Smooth muscle cell (in vitro differentiated cells): ENCODE data around the gene AGGF1. TPM values are rescaled to one million over a fixed set of nuclear protein-coding genes. Genes with fewer than 3 reads are reported as not detected.

Source experiments
- DNase-seq: peaks from one replicate; lab custom pipeline; 2025; ENCODE audit not compliant: unreplicated experiment; lab: John Stamatoyannopoulos, UW
- H2AFZ ChIP-seq: fragments of 200-600 bp; sonication (generic); 2 replicates; pipeline ENCODE4 v1.6.0; 2016; ENCODE audit warnings: antibody characterized with exemption, low read depth, mild to moderate bottlenecking
- H3F3A ChIP-seq: fragments of 200-600 bp; sonication (generic); 2 replicates; pipeline ENCODE4 v1.6.0; 2017; ENCODE audit warnings: antibody characterized with exemption, low read depth
- H3K27ac ChIP-seq: fragments of 200-600 bp; sonication (generic); 2 replicates; pipeline ENCODE4 v1.5.1; 2016; ENCODE audit warnings: low read depth, mild to moderate bottlenecking
- H3K27me3 ChIP-seq: fragments of 200-600 bp; sonication (generic); 2 replicates; pipeline ENCODE4 v1.6.1; 2016; ENCODE audit warnings: low read depth, mild to moderate bottlenecking
- H3K36me3 ChIP-seq: fragments of 200-600 bp; sonication (generic); 2 replicates; pipeline ENCODE4 v1.5.1; 2016; ENCODE audit warnings: low read depth
- H3K4me1 ChIP-seq: fragments of 200-600 bp; sonication (generic); 2 replicates; pipeline ENCODE4 v1.5.1; 2016; ENCODE audit warnings: low read depth
- H3K4me2 ChIP-seq: fragments of 200-600 bp; sonication (generic); 2 replicates; pipeline ENCODE4 v1.6.0; 2016; ENCODE audit warnings: mild to moderate bottlenecking
- H3K4me3 ChIP-seq: fragments of 200-600 bp; sonication (generic); 2 replicates; pipeline ENCODE4 v1.5.1; 2016; ENCODE audit warnings: mild to moderate bottlenecking
- H3K79me2 ChIP-seq: fragments of 200-600 bp; sonication (generic); 2 replicates; pipeline ENCODE4 v1.6.0; 2016; ENCODE audit warnings: low read depth, mild to moderate bottlenecking
- H3K9ac ChIP-seq: fragments of 200-600 bp; sonication (generic); 2 replicates; pipeline ENCODE4 v1.6.0; 2016; ENCODE audit warnings: low read depth
- H3K9me3 ChIP-seq: fragments of 200-600 bp; sonication (generic); replicated peaks from 2 replicates; pipeline ENCODE4 v1.5.1; 2016; ENCODE audit warnings: low read depth
- H4K20me1 ChIP-seq: fragments of 200-600 bp; sonication (generic); 2 replicates; pipeline ENCODE4 v1.6.0; 2016; ENCODE audit warnings: low read depth
- CTCF ChIP-seq: fragments of 200-600 bp; sonication (generic); IDR thresholded peaks from 2 replicates; pipeline ENCODE4 v1.5.1; 2017; ENCODE audit warnings: borderline replicate concordance, mild to moderate bottlenecking, antibody characterized with exemption; ENCODE audit not compliant: insufficient read depth, poor library complexity, severe bottlenecking
- WGBS: methylation state at CpG from one replicate; pipeline ENCODE4 v1.1.7; 2016; ENCODE audit warnings: low lambda C conversion rate; 5-methylcytosine and 5-hydroxymethylcytosine counted together
- polyA plus RNA-seq: library from polyadenylated mRNA; unstranded; fragments of >200 nt; fragmentation: Nextera tagmentation; extraction: Ambion mirVana; gene quantifications from 2 replicates; pipeline ENCODE4 v1.2.1, GENCODE V29; 2016
- total RNA-seq: library from RNA; depleted of rRNA; stranded (reverse); fragments of >200 nt; gene quantifications from 2 replicates; pipeline ENCODE4 v1.2.3, GENCODE V29; 2014

AGGF1 gene
- total and polyA plus RNA-seq, 2 experiments from 2014 or later, result 21.5 to 24.3 TPM

- no peak for TF ChIP-seq CTCF
- WGBS, result 100% methylated on average over 2 of the region's 2 CpGs
Measured at GRCh38 chr5:77029376-77029885, 773 bp upstream of the AGGF1 start.

GRCh38 chr5:77031891-77032290 lies 1.7 kb downstream of the AGGF1 start:
- TF ChIP-seq CTCF, result no peak
- Histone ChIP-seq H3K9me3 (no peaks in the 10 kb centered on the region), H3K79me2 (peaks cover 13% of the 10 kb centered on the region), H3K4me1 (peaks cover 10% of the 10 kb centered on the region), H3K27ac (no peak overlapping the region), H2AFZ (no peak overlapping the region), H4K20me1 (peaks cover 11% of the 10 kb centered on the region), H3K27me3 (no peaks in the 10 kb centered on the region), H3F3A (no peaks in the 10 kb centered on the region), H3K36me3 (peaks cover 14% of the 10 kb centered on the region), H3K4me2 (peak overlapping the region; percentile 100), H3K4me3 (peak overlapping the region; percentile 84), H3K9ac (no peak overlapping the region)
- no peak for DNase-seq
- 99% methylated on average over 3 of the region's 3 CpGs for WGBS

More at GRCh38 chr5:77029376-77029885, 773 bp upstream of the AGGF1 start:
- Histone ChIP-seq H3K9me3 (no peaks in the 10 kb centered on the region), H3K27me3 (no peaks in the 10 kb centered on the region), H3K9ac (no peak overlapping the region), H3K36me3 (no peaks in the 10 kb centered on the region), H3K4me2 (peak overlapping the region; percentile 100), H3K4me1 (peaks cover 10% of the 10 kb centered on the region), H2AFZ (peak overlapping the region; percentile 94), H4K20me1 (peaks cover 11% of the 10 kb centered on the region), H3K27ac (peak overlapping the region; percentile 78), H3K79me2 (peaks cover 13% of the 10 kb centered on the region), H3K4me3 (peak overlapping the region; percentile 84), H3F3A (no peaks in the 10 kb centered on the region)
- no peak for DNase-seq

GRCh38 chr5:77032635-77033034 lies 2.4 kb downstream of the AGGF1 start:
- peaks cover 13% of the 10 kb centered on the region for H3K79me2 ChIP-seq
- WGBS, result 89% methylated on average over 4 of the region's 4 CpGs

More at GRCh38 chr5:77032635-77033034, 2.4 kb downstream of the AGGF1 start:
- H3F3A ChIP-seq, result no peaks in the 10 kb centered on the region
- no peak overlapping the region for H3K9ac ChIP-seq
- no peak overlapping the region for H2AFZ ChIP-seq
- H3K4me3 ChIP-seq, result no peak overlapping the region
- H3K9me3 ChIP-seq, result no peaks in the 10 kb centered on the region
- peaks cover 10% of the 10 kb centered on the region for H3K4me1 ChIP-seq
- H3K27ac ChIP-seq, result no peak overlapping the region
- peaks cover 21% of the 10 kb centered on the region for H3K36me3 ChIP-seq
- H3K27me3 ChIP-seq, result no peaks in the 10 kb centered on the region
- TF ChIP-seq CTCF, result no peak
- H3K4me2 ChIP-seq, result no peak overlapping the region
- DNase-seq, result no peak
- H4K20me1 ChIP-seq, result peaks cover 11% of the 10 kb centered on the region
